ENCODE results near the gene ATOH8.

The ATOH8 gene

DNA sequence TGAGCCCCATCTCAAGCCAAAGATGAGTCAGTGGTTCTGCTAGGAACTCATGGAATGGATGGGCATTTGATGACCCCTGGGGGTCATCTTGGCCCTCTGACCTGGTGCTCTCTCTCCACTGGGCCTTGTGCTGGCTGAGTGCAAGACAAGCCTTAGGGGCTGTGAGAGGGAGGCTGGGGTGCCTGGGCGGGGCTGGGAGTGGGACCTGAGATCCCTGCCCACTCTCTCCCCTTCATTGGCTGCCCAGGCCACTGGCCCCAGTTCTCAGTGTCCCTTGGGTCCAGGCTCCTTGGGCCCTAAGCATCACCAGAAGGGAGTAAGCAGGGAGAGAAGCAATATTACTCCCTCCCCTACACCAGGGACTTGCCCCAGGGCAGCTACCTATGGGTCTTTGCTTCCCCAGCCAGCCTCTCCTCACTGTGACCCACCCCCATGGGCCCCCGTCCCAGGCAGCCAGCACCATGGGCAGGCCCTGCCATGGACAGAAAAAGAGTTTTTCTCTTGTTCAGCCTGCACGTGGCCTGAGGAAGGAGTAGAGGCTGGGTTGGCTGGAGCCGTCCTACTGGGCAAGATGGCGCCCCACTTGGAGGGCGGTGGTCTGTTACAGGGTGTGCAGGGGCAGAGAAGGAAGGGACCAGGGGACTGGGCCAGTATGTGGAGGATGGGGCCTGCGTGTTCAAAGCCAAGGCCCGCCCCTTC is 33.6 kb downstream of the ATOH8 start:
- DNase-seq (ENCODE audit: low spot score), result no peak

DNA sequence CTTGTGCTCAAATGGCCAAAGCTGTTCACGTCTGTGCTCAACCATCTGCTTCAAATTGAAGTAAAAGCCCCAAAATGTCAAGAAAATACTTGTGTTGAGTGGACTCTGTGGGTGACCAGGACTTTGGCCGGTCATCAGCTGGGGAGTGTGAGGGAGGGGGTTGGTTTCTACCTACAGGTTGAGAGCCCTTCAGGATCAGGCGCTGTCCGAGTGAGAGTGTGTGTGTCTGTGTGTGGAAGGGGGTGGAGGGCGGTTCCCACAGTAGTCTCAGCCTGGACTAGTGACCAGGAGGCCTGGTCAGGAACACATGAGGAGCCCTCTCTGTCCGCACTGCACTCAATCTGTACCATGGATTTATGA is 34.2 kb downstream of the ATOH8 start:
- no peak for DNase-seq (ENCODE audit: low spot score)

DNA sequence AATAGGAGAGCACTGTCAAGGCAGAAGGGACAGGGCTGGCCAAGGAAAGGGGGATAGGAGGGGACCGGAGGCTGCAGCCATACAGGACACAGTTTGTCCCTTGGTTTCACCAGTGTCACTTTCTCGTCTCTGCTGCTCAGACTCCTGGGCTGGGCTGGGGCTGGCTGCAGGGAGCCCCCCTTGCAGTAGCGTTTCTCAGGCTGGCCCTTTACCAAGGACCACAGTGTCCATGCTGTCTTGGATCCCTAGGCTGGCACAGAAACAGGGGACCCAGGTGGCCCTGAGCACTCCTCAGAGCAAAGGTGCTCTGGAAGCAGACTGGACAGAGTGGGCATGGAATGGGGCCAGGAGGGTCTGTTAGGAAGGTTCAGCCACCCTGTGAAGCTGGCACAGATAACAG is 34.8 kb downstream of the ATOH8 start:
- DNase-seq (ENCODE audit: low spot score), result no peak

GRCh38 chr2:85789271-85789670 is 35.5 kb downstream of the ATOH8 start:
- DNase-seq (ENCODE audit: low spot score), result no peak

GRCh38 chr2:85790032-85790431 is 36.2 kb downstream of the ATOH8 start:
- DNase-seq (ENCODE audit: low spot score), result no peak

DNA sequence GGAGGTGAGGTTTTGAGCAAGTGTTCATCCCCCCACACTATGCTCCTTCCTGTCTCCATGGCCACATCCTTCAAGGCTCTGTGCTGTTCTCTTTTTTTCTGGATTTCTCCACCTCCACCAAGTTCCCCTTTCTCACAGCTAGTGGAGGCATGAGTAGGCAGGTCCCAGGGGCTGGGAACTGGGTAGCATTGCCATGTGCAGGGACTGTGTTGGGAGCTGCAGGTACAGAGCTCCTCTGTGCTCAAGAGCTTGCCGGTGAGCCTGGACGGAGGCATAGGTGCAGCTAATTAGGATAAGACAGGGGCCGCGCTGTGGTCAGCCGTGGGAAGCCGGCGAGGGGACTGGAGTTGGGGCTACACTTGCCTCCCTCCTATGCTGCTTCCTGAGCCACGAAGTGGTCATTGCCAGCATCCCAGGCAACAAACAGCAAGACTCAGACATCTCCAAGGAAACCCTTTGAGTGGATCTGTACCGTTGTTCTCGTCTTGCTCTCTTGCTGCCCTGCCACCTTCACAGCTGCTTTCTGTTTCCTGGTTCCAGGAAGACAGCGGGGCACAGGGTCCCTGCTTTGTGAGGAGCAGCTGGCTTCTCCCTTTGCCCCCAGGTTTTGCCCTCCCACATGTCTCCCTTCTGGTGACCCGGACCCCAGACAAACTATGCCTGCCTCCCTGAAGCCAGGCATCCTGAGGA is 36.9 kb downstream of the ATOH8 start:
- DNase-seq (ENCODE audit: low spot score), result no peak

GRCh38 chr2:85791704-85792565 is 38.1 kb downstream of the ATOH8 start:
- DNase-seq (ENCODE audit: low spot score), result no peak

GRCh38 chr2:85792783-85793441 is 39.1 kb downstream of the ATOH8 start:
- peak; percentile 72 for DNase-seq (ENCODE audit: low spot score)

GRCh38 chr2:85793584-85793983 is 39.8 kb downstream of the ATOH8 start:
- no peak for DNase-seq (ENCODE audit: low spot score)

DNA sequence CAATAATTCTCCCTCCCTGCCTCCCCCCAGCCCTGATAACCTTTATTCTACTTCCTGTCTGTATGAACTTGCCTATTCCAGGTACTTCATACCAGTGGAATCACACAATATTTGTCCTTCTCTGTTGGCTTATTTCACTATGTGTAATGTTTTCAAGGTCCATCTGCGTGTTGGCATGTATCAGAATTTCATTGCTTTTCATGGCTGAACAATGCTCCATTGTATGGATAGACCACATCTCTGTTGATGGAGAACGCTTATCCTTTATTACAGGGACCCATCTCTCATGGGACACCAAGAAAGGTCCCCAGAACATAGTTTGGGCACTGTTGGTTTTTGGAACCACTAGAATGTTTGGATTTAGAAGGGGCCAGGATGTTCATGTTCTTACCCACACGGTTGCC is 40.2 kb downstream of the ATOH8 start:
- no peak for DNase-seq (ENCODE audit: low spot score)

DNA sequence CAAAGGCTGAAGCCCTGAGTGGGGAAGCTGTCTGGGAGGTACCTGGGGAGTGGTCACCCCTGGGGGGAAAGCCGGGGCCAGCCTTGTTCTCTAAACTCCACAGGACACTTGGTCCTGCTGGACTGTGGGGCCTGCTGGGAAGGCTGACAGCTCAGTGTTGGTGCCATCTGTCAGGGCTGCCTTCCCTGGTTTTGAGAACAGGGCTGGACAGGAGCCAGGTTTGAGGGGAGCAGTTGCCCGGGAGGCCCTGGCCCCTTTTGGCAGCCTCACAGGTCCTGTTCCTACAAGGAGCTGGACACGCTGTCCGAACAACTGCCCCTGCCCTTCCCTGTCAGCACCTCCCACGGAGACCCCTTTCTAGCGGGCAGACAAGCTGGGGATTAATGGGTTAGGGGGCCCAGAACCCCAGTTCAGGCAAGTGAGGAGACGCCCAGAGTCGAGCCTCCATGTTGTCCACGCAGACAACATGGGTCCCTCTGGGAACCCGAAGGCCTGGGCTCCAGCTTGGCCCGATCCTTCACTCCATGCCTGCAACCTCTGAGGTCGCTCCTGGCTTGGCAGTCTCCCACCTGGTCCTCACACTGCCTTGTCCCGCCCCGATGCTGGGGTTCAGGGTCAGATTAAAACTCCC is 40.8 kb downstream of the ATOH8 start:
- no peak for DNase-seq (ENCODE audit: low spot score)

- no peak for DNase-seq (ENCODE audit: low spot score)
Observed at GRCh38 chr2:85795331-85796045, 41.7 kb downstream of the ATOH8 start.

- no peak for DNase-seq (ENCODE audit: low spot score)
Observed at GRCh38 chr2:85796046-85796340, 42.2 kb downstream of the ATOH8 start.

- peak; percentile 75 for DNase-seq (ENCODE audit: low spot score)
Observed at GRCh38 chr2:85796341-85797262, 42.8 kb downstream of the ATOH8 start.

DNA sequence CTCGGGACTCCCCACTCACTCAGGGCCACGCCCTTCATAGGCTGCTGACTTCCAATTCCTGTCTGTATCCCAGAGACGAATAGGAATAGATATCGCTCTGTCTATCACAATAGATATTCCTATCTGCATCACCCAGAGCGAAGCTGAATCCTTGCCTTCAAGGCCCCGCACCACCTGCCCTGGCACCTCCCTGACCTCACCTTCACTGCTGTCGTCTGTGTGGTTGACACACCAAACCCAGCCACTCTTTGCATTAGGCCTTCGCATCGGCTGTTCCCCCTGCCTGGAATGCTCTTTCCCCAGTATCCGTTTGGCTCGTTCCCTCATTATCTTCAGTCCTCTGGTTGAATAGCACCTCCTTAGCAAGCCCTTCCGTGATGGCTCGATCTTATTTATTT is 43.5 kb downstream of the ATOH8 start:
- no peak for DNase-seq (ENCODE audit: low spot score)

GRCh38 chr2:85797921-85798320 is 44.1 kb downstream of the ATOH8 start:
- DNase-seq (ENCODE audit: low spot score), result peak; percentile 63

GRCh38 chr2:85799215-85799956 is 45.6 kb downstream of the ATOH8 start:
- no peak for DNase-seq (ENCODE audit: low spot score)

GRCh38 chr2:85800586-85800985 is 46.8 kb downstream of the ATOH8 start:
- DNase-seq (ENCODE audit: low spot score), result no peak

- no peak for DNase-seq (ENCODE audit: low spot score)
Observed at GRCh38 chr2:85801871-85802270, 48.1 kb downstream of the ATOH8 start.

All from AG08395 (cell line).